Activated naive CD4-positive, alpha-beta T cell treated with anti-CD3 and anti-CD28 coated beads for 36 hours (primary cell): Measurements from ENCODE around the gene NCK2. TPM values are rescaled to one million over a fixed set of nuclear protein-coding genes. Genes with fewer than 3 reads are reported as not detected.
A peak's percentile ranks its signal among the peaks of the same experiment; 100 is the strongest.

Experiments used
- CTCF ChIA-PET: fragments of 350-600 bp; sonication (Branson Sonifier 250); formaldehyde crosslinking; loops from one replicate; lab custom pipeline; 2021; ENCODE audit warnings: antibody characterized with exemption; lab: Charles Lee
- DNase-seq: peaks from one replicate; pipeline ENCODE4 v3.0.0-alpha.2; 2020
- H3K27ac Mint-ChIP-seq: one replicate; pipeline ENCODE4 v1.8.0; 2021; ENCODE audit warnings: mild to moderate bottlenecking, mixed read lengths
- H3K27me3 Mint-ChIP-seq: one replicate; pipeline ENCODE4 v1.8.0; 2021; ENCODE audit warnings: low read depth, mixed read lengths
- H3K36me3 Mint-ChIP-seq: one replicate; pipeline ENCODE4 v1.8.0; 2021; ENCODE audit warnings: low read depth, mixed read lengths
- H3K4me1 Mint-ChIP-seq: one replicate; pipeline ENCODE4 v1.8.0; 2021; ENCODE audit warnings: low read depth, mixed read lengths
- H3K4me3 Mint-ChIP-seq: one replicate; pipeline ENCODE4 v1.8.0; 2021; ENCODE audit warnings: mild to moderate bottlenecking, moderate library complexity, mixed read lengths
- H3K9me3 Mint-ChIP-seq: one replicate; pipeline ENCODE4 v1.8.0; 2021; ENCODE audit warnings: mixed read lengths
- intact Hi-C: fragments of 100-400 bp; cut with micrococcal nuclease; formaldehyde crosslinking; loops from one replicate; pipeline ENCODE4 v1.15.1; 2023
- total RNA-seq, 2 experiments: library from RNA; stranded (reverse); gene quantifications; one replicate each; pipeline ENCODE4 v1.2.3, GENCODE V29; 2021

Gene NCK2
- total RNA-seq, 2 experiments from 2014 or later, result 106 to 113 TPM

DNA sequence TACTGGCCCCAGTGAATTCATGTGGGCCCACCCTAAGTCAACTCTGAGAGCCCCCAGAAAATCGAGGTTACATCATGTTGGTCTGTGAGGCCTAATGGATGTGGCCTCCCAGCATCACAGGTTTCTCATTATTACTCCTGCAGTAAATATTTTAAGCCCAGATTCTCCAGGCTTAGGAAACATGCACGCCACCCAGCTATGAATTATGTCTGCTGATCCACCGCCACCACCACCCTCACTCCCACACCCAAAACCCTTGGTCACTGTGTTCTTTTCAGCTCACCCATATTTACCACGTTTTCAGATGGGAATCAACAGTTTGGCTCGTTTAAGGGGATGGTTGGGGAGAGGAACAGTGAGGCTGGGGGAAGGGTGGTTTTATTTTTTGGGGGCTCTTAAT is 128.6 kb downstream of the NCK2 start:
- Mint-ChIP-seq H3K27me3 (no peaks in the 10 kb centered on the region), H3K9me3 (no peaks in the 10 kb centered on the region), H3K27ac (peak overlapping the region; percentile 51), H3K4me1 (peaks cover 95% of the 10 kb centered on the region), H3K4me3 (no peak overlapping the region), H3K36me3 (peaks cover 40% of the 10 kb centered on the region)
- intact Hi-C loops, result loop anchor here (2.0 kb wide), 1 partner anchor 14 kb away; no protein-coding TSS in a partner anchor
- CTCF ChIA-PET, result no interaction called here
- DNase-seq, result no peak

DNA sequence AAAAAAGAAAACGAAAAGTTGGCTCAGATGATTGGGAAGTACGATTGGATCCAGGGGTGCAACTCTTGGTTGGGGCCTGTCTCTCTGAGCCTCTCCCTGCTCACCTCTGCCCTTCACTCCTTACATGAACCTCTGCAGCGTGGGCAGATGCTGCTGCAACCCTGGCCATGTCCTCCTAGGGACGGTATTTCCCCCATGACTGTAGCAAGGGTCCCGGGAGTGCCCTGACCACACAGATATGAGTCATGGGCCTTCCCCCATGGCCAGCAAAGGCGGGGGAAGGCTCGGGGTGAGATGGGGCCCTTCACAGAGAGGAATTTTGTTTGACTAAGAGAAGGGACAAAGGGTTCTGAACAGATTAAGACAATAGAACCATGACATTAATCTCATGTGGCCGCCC is 129.0 kb downstream of the NCK2 start:
- intact Hi-C loops, result loop anchor here (2.0 kb wide), 1 partner anchor 15 kb away; no protein-coding TSS in a partner anchor
- Mint-ChIP-seq H3K9me3 (no peaks in the 10 kb centered on the region), H3K27me3 (no peaks in the 10 kb centered on the region), H3K27ac (peak overlapping the region; percentile 51), H3K4me1 (peaks cover 96% of the 10 kb centered on the region), H3K36me3 (peaks cover 41% of the 10 kb centered on the region), H3K4me3 (no peak overlapping the region)
- CTCF ChIA-PET, result interaction anchor here (0.6 to 1.3 kb wide), 3 partner anchors 10 to 55 kb away, joined by 3 to 6 read pairs (median 4); no protein-coding TSS in a partner anchor
- peak; percentile 70 for DNase-seq

DNA sequence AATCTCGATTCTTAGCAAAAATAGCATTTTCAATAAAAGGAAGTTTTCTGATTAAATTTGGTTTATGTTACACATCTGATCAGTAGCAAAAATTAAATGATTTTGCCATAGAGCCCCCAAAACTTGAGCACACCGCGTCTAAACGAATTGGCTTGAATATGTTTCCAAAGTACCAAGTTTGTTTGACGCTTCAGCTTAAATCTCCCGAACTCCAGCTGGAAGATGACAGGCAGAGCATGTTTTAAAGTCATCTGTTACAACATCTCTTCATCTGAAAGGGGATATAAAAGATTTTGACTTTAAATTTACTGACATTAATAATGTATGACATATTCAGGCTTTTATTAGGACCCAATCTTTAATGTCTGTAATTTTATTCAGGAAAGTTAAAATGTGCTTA is 129.8 kb downstream of the NCK2 start:
- peaks cover 93% of the 10 kb centered on the region for H3K4me1 Mint-ChIP-seq
- no peaks in the 10 kb centered on the region for H3K27me3 Mint-ChIP-seq
- no peak overlapping the region for H3K27ac Mint-ChIP-seq
- H3K9me3 Mint-ChIP-seq, result no peaks in the 10 kb centered on the region
- peaks cover 49% of the 10 kb centered on the region for H3K36me3 Mint-ChIP-seq
- CTCF ChIA-PET, result interaction anchor here (0.7 to 1.3 kb wide), 3 partner anchors 11 to 88 kb away, joined by 3 to 6 read pairs (median 4); no protein-coding TSS in a partner anchor
- intact Hi-C loops, result no loop called here
- no peak overlapping the region for H3K4me3 Mint-ChIP-seq
- no peak for DNase-seq

DNA sequence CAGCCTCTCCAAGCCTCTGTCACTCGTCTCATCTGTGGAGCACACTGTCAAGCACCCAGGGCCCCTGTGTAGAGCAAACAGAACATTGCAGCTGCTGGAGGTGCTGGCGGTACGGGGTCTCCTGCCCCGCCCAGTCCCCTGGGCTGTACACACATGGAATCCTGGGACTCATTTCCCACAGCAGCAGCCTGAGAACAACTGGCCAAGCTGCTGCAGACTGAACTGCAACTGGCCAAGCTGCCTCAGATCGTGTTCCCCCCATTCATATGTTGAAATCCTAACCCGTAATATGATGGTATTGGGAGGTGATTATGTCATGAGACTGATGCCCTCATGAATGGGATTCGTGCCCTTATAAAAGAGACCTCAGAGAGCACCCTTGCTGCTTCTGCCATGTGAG is 130.5 kb downstream of the NCK2 start:
- Mint-ChIP-seq H3K4me3 (no peak overlapping the region), H3K27ac (peak overlapping the region; percentile 53)
- intact Hi-C loops, result no loop called here

DNA sequence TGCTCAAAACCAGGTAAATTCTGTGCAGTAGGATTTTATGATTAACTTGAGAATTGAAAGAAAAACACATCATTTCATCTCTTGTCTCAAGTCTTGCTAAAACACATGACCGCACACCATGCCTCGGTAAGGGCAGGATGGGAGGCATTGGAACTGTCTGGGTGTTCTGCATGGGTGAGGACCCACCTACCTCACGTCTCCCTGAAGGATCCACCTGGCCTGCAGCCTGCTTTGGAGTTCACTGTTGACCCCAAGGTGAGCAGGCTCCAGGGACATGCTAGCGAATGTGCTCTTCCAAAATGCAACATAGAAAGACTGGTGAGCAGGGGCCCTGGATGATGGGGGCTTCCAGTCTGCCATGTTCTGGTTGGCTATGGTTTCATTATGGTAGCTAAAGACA is 131.5 kb downstream of the NCK2 start:
- no peak overlapping the region for H3K4me3 Mint-ChIP-seq
- H3K27ac Mint-ChIP-seq, result no peak overlapping the region
- no peaks in the 10 kb centered on the region for H3K27me3 Mint-ChIP-seq

More for the DNA sequence above, 130.5 kb downstream of the NCK2 start:
- Mint-ChIP-seq H3K27me3 (no peaks in the 10 kb centered on the region), H3K36me3 (peaks cover 52% of the 10 kb centered on the region), H3K9me3 (no peaks in the 10 kb centered on the region), H3K4me1 (peaks cover 93% of the 10 kb centered on the region)
- CTCF ChIA-PET, result interaction anchor here (0.8 to 1.3 kb wide), 2 partner anchors 11 to 89 kb away, joined by 3 to 6 read pairs; no protein-coding TSS in a partner anchor
- DNase-seq, result no peak

DNA sequence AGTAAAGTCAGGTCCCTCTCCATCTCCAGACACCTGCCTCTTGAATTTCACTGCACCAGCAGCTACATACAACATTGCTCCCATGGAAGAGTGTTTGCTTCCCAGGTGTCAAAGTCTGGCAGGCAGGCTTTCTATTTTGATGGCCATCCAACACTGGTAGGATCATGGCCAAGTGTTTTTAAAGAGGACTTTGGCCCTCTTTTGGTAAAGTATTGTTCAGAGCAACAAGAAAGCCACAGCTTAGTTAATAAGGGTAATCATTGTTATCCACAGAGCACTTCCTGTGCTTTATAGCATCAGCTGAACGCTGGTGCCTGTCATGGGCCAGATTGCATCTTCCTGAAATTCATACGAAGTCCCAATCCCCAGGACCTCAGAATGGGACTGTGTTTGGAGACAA is 133.2 kb downstream of the NCK2 start:
- intact Hi-C loops, result no loop called here
- H3K27ac Mint-ChIP-seq, result peak overlapping the region; percentile 30
- no peak overlapping the region for H3K4me3 Mint-ChIP-seq
- H3K36me3 Mint-ChIP-seq, result peaks cover 57% of the 10 kb centered on the region
- no peaks in the 10 kb centered on the region for H3K27me3 Mint-ChIP-seq
- H3K9me3 Mint-ChIP-seq, result no peaks in the 10 kb centered on the region
- DNase-seq, result no peak
- CTCF ChIA-PET, result interaction anchor here (1.0 kb wide), 1 partner anchor 11 kb away, joined by 3 read pairs; no protein-coding TSS in a partner anchor
- peaks cover 83% of the 10 kb centered on the region for H3K4me1 Mint-ChIP-seq

More for the DNA sequence above, 131.5 kb downstream of the NCK2 start:
- Mint-ChIP-seq H3K9me3 (no peaks in the 10 kb centered on the region), H3K36me3 (peaks cover 54% of the 10 kb centered on the region), H3K4me1 (peaks cover 87% of the 10 kb centered on the region)
- DNase-seq, result no peak
- intact Hi-C loops, result no loop called here
- CTCF ChIA-PET, result no interaction called here

DNA sequence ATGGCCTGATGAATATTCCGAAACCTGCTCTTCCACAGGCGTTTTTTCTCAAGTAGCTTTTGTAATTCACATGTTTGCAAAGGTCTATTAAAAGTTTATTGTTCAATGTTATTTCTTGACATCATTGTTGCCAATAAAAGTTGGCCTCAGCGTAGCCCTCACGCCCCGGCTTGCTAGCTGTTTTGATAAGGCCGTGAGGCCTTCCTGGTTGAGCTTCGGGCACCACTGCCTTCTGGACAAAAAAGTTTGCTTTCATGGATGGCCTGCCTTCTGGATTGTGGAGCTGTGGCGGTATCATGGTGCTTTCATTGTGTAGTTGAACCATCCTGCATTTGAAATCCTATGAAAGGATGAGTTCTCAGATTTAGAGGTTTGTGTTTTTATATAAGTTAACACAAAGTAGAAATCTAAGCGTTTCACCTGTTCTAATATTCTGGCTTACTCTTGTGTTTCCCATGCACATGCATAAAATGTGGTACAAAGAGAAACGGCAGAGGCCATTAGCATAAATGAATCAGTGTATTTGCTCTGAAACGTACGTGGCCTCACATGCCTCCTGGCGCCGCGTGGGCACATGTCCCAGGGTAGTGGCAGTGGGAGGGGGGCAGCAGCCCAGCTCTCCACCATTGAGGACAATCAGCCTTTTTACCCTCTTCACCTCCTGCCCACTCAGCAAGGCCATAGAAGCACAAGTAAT is 134.5 kb downstream of the NCK2 start:
- H3K36me3 Mint-ChIP-seq, result peaks cover 64% of the 10 kb centered on the region
- no peak overlapping the region for H3K4me3 Mint-ChIP-seq
- CTCF ChIA-PET, result interaction anchor here (1.0 kb wide), 1 partner anchor 10 kb away, joined by 3 read pairs; no protein-coding TSS in a partner anchor
- no peak for DNase-seq
- peak overlapping the region; percentile 31 for H3K27ac Mint-ChIP-seq
- H3K4me1 Mint-ChIP-seq, result peaks cover 83% of the 10 kb centered on the region
- intact Hi-C loops, result no loop called here
- H3K9me3 Mint-ChIP-seq, result no peaks in the 10 kb centered on the region
- H3K27me3 Mint-ChIP-seq, result no peaks in the 10 kb centered on the region

DNA sequence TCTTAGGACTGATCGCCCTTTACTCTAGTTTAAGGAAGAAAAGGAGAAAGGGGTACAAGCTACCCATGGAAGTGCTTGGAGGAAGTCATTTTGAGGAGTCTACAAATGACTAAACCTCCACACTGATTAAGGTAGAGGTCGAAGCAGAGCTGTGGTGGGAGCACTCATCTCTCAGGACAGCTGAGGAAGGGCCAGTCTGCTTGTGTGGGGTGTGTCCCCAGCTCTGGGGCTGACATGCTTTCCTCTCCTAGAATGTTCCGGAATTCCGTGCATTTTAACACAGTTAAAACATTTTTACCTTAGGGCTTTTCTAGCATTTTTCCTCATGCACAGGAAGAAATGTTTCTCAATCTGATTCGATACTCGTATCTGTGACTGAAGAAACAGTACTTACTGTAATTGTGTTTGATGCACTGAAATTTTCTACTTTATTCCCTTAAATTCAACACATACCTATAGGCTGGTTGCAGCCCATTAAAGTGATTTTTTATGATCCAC is 135.1 kb downstream of the NCK2 start:
- Mint-ChIP-seq H3K27me3 (no peaks in the 10 kb centered on the region), H3K27ac (no peak overlapping the region), H3K4me1 (peaks cover 85% of the 10 kb centered on the region), H3K4me3 (no peak overlapping the region), H3K9me3 (no peaks in the 10 kb centered on the region), H3K36me3 (peaks cover 67% of the 10 kb centered on the region)
- no peak for DNase-seq
- intact Hi-C loops, result no loop called here
- CTCF ChIA-PET, result no interaction called here

DNA sequence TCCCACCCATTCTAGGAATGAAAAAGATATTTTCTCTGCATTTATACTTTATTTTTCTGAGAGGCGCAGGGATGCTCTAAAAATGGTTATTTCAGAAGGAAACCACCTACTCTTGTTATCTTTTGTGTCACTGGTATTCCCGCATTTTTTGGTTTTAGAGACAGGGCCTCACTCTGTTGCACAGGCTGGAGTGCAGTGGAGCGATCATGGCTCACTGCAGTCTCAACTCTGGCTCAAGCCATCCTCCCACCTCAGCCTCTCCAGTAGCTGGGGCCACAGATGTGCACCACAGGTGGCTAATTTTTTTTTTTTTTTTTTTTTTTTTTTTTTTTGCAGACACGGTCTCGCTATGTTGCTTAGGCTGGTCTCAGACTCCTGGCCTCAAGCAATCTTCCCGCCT is 135.9 kb downstream of the NCK2 start:
- DNase-seq, result no peak
- CTCF ChIA-PET, result no interaction called here
- H3K27me3 Mint-ChIP-seq, result no peaks in the 10 kb centered on the region
- peaks cover 68% of the 10 kb centered on the region for H3K36me3 Mint-ChIP-seq
- no peak overlapping the region for H3K4me3 Mint-ChIP-seq
- no peaks in the 10 kb centered on the region for H3K9me3 Mint-ChIP-seq
- H3K27ac Mint-ChIP-seq, result no peak overlapping the region
- peaks cover 81% of the 10 kb centered on the region for H3K4me1 Mint-ChIP-seq
- intact Hi-C loops, result no loop called here

DNA sequence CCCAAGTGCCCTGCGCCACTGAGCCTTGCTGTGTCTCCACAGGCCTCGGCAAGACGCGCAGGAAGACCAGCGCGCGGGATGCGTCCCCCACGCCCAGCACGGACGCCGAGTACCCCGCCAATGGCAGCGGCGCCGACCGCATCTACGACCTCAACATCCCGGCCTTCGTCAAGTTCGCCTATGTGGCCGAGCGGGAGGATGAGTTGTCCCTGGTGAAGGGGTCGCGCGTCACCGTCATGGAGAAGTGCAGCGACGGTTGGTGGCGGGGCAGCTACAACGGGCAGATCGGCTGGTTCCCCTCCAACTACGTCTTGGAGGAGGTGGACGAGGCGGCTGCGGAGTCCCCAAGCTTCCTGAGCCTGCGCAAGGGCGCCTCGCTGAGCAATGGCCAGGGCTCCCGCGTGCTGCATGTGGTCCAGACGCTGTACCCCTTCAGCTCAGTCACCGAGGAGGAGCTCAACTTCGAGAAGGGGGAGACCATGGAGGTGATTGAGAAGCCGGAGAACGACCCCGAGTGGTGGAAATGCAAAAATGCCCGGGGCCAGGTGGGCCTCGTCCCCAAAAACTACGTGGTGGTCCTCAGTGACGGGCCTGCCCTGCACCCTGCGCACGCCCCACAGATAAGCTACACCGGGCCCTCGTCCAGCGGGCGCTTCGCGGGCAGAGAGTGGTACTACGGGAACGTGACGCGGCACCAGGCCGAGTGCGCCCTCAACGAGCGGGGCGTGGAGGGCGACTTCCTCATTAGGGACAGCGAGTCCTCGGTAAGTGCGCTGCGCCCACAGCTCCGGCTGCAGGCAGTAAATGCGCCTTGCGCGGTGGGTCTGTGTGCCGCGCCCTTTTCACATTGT is 136.8 kb downstream of the NCK2 start:
- intact Hi-C loops, result no loop called here

DNA sequence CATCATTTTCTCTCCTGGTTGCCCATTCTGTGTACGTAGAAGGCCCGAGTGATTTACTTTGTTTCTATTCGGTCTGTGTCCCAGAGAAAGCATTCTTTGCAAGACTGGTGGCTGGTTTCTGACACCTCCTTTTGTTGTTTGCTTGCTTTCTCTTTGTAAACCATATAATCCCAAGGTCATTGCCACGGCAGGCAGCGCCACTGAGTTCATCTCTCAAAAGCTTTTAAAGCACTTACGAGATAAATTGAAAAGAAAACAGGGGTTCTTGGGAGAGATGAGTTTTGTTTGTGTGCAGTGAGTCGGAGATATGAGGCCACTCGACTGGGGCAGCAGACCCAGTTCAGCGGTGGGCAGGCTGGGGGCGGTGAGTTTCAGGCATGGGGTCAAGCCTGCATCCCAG is 137.6 kb downstream of the NCK2 start:
- DNase-seq, result no peak
- CTCF ChIA-PET, result no interaction called here
- H3K9me3 Mint-ChIP-seq, result no peaks in the 10 kb centered on the region
- intact Hi-C loops, result no loop called here
- no peaks in the 10 kb centered on the region for H3K27me3 Mint-ChIP-seq
- peaks cover 81% of the 10 kb centered on the region for H3K4me1 Mint-ChIP-seq
- H3K27ac Mint-ChIP-seq, result peak overlapping the region; percentile 30
- H3K36me3 Mint-ChIP-seq, result peaks cover 64% of the 10 kb centered on the region
- no peak overlapping the region for H3K4me3 Mint-ChIP-seq

More for the DNA sequence above, 136.8 kb downstream of the NCK2 start:
- Mint-ChIP-seq H3K27ac (no peak overlapping the region), H3K4me1 (peaks cover 81% of the 10 kb centered on the region), H3K36me3 (peaks cover 66% of the 10 kb centered on the region), H3K27me3 (no peaks in the 10 kb centered on the region), H3K9me3 (no peaks in the 10 kb centered on the region), H3K4me3 (no peak overlapping the region)
- CTCF ChIA-PET, result no interaction called here
- no peak for DNase-seq

DNA sequence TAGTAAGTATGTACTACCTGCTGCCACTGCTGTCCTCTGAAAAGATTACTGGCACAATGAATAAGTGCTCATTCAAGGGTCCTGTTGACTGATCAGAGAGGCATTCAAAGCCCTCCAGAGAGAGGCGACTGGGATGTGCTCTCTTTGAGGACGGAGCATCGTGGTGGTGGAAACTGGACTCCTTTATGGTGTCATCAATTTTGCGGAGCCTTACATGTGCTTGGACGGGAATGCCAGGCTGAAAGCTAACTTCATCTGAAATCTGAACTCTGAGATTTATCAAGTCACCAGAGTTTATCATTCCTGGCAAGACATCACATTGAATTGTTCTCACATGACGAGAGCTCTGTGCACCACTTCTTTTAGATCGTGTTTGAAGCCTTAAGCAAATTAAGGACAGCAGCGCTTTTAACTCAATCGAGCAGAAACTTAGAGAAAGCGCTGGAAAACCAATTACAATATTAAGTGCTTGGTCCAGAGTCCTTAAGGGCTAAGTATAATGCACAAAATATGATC is 138.3 kb downstream of the NCK2 start:
- Mint-ChIP-seq H3K9me3 (peaks cover 1% of the 10 kb centered on the region), H3K4me3 (no peak overlapping the region), H3K36me3 (peaks cover 62% of the 10 kb centered on the region), H3K27me3 (no peaks in the 10 kb centered on the region), H3K4me1 (peaks cover 78% of the 10 kb centered on the region), H3K27ac (no peak overlapping the region)
- DNase-seq, result no peak
- intact Hi-C loops, result no loop called here
- CTCF ChIA-PET, result no interaction called here
